NCI-H2171 (cell line): Measurements from ENCODE around the gene TAS2R19.

ENCODE experiments used
- DNase-seq: peaks from one replicate; lab custom pipeline; 2025; lab: John Stamatoyannopoulos, UW

TAS2R19 gene

DNA sequence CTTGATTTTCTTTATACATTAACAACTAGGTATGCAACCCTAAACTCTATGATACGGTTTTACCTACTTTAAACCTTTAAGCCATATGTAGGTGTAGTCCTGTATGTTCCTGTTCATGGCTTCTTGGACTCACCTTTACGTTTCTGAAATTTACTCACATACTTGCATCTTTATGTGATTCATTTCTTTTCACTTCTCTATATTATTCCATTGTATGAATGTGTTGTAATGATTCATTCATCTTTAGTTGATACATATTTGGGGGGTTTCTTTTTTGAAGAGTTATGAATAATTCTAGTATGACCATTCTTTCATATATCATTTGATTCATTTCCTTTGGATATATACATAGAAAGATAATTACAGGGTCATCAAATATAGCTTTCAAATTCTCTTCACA is 33.3 kb downstream of the TAS2R19 start:
- no peak for DNase-seq

DNA sequence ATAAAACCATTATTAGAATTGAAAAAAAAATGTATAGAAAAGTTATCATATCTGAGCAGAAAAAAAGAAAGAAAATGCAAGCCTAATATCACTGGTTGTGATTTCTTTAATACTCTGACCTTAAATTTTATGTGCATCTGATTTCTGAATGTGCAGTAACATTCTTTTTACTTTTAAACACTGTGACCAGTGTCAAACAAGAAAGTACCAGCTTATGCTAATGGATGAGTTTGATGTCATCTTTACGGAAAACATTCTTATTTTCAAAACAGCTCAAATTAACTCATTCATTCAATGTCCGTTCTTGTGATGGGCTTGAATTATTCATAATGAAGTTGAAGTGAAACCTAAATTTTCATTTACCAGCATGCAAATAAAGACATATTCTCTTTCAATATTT is 35.6 kb downstream of the TAS2R19 start, which contains the start of gene TAS2R50:
Gene TAS2R50, minus strand, starts transcription at position 101 of the 400 bp plus-strand sequence. Its CDS starts 52 bp downstream, at position 49.
- DNase-seq = no peak

DNA sequence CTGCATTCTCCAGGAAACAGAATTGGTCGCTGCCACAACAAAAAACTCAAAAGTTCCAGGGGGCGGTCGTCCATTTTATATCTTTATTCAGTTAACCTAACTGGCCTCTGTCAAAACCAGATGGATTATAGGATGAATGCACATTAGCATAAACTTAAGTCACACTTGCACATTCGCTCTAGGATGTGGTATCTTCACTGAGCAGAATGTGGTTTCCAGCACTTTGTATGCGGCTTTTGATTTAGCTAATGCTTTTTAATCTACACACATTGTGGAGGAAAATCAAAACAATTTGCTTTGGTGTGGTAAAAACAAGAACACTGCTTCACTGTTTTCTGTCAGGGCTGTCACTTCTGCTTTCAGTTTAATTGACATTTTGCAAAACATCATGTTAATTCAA is 40.2 kb downstream of the TAS2R19 start:
- DNase-seq = no peak

DNA sequence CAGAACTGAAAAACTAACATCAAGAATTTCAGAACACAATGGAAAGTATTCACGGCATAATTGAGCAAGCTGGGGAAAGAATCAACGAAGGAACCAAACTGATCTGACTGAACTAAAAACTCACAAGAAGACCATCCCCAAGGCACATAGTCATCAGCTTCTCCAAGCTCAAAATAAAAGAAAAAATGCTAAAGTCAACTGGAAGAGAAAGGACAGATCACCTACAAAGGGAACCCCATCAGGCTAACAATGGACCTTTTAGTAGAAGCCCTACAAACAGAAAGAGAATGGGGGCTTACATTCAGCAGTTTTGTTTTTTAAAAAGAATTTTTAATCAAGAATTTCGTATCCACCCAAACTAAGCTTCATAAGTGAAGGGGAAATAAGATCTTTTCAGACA is 47.5 kb downstream of the TAS2R19 start:
- no peak for DNase-seq
